HUES48 (cell line): ENCODE data around the gene SMTNL2.

ENCODE experiments used
- H3K27ac ChIP-seq: one replicate; pipeline ENCODE4 v1.7.0; 2013; ENCODE audit warnings: low read depth, low read length, inconsistent platforms
- H3K27me3 ChIP-seq: 2 replicates; pipeline ENCODE4 v1.6.1; 2013; ENCODE audit warnings: mild to moderate bottlenecking, low read length; ENCODE audit not compliant: control insufficient read depth, insufficient read depth
- H3K36me3 ChIP-seq: 2 replicates; pipeline ENCODE4 v1.6.1; 2013; ENCODE audit warnings: low read length; ENCODE audit not compliant: control insufficient read depth, insufficient read depth
- H3K4me1 ChIP-seq: 2 replicates; pipeline ENCODE4 v1.6.1; 2013; ENCODE audit warnings: mild to moderate bottlenecking, low read length; ENCODE audit not compliant: control insufficient read depth, insufficient read depth
- H3K4me3 ChIP-seq: 2 replicates; pipeline ENCODE4 v1.5.1; 2013; ENCODE audit warnings: mild to moderate bottlenecking, low read depth, low read length
- H3K9ac ChIP-seq: 2 replicates; pipeline ENCODE4 v1.6.1; 2013; ENCODE audit warnings: mild to moderate bottlenecking, low read depth, low read length, moderate library complexity
- H3K9me3 ChIP-seq: 2 replicates; pipeline ENCODE4 v1.6.1; 2013; ENCODE audit warnings: low read length; ENCODE audit not compliant: control insufficient read depth, insufficient read depth

Gene SMTNL2

DNA sequence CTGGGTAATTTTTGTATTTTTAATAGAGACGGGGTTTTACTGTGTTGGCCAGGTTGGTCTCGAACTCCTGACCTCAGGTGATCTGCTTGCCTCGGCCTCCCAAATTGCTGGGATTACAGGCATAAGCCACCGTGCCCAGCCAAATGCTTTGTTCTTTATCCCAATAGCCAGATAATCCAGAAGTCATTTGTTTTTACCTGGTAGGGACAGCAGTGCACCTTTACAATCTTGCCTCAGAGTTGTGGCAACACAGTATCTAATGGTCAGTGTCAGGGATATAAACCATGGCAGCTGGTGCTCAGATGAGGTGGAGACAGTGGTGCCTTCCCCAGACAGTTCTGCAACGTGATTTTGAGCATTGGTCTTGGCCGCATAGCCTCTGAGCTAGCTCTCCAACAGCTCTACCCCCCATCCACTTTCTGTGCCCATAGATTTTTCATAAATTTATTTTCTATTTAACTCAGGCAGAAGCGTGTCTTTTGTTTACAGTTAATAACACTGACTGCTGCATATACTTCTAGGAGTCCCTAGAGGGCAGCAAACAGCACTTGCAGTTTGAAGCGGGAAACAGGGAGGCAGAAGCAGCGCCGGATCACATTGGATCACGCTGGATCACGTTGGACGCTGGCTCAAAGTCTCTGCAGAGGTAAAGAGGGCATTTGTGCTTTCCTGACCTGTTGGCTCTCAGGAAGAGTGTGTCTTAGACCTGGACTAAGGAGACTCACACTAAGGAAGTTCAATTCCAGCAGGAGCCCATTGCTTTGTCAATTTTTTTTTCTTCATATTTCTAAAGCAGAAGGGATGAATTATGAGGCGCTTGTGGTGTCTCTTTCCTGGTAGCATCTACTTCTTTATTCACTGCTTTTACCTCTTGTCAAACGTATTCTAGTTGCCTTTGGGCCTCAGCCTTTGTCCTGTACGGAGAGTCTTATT lies 18.9 kb upstream of the SMTNL2 start:
- no peaks in the 10 kb centered on the region for H3K9me3 ChIP-seq
- H3K4me1 ChIP-seq: 0 out of 2 replicates have a peak, but pooled peaks cover 3% of the 10 kb centered on the region
- H3K4me3 ChIP-seq: no peak overlapping the region
- H3K9ac ChIP-seq: no peak overlapping the region
- H3K36me3 ChIP-seq: no peaks in the 10 kb centered on the region
- no peaks in the 10 kb centered on the region for H3K27me3 ChIP-seq
- no peak overlapping the region for H3K27ac ChIP-seq

GRCh38 chr17:4566785-4567184 lies 17.5 kb upstream of the SMTNL2 start:
- H3K27me3 ChIP-seq: no peaks in the 10 kb centered on the region; the same call in 1 of the 2 replicates
- no peak overlapping the region for H3K9ac ChIP-seq
- no peaks in the 10 kb centered on the region for H3K36me3 ChIP-seq
- H3K4me3 ChIP-seq: no peak overlapping the region
- H3K4me1 ChIP-seq: 0 out of 2 replicates have a peak, but pooled peaks cover 3% of the 10 kb centered on the region
- no peak overlapping the region for H3K27ac ChIP-seq
- H3K9me3 ChIP-seq: no peaks in the 10 kb centered on the region

- Histone ChIP-seq H3K4me3 (no peak overlapping the region), H3K36me3 (no peaks in the 10 kb centered on the region), H3K27me3 (no peaks in the 10 kb centered on the region; the same call in 1 of the 2 replicates), H3K4me1 (0 out of 2 replicates have a peak, but pooled peaks cover 3% of the 10 kb centered on the region), H3K27ac (no peak overlapping the region), H3K9me3 (no peaks in the 10 kb centered on the region), H3K9ac (no peak overlapping the region)
These were observed 14.7 kb upstream of the SMTNL2 start for GRCh38 chr17:4569591-4569990.

DNA sequence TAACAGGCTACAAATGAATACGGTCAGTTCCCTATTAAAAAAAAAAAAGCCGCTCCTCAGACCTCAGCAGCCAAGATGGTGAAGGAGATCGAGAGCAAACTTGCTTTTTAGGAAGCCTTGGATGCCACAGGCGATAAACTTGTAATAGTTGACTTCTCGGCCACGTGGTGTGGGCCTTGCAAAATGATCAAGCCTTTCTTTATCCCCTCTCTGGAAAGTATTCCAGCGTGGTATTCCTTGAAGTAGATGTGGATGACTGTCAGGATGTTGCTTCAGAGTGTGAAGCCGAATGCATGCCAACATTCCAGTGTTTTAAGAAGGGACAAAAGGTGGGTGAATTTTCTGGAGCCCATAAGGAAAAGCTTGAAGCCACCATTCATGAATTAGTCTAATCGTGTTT lies 12.2 kb upstream of the SMTNL2 start:
- no peaks in the 10 kb centered on the region; the same call in 1 of the 2 replicates for H3K27me3 ChIP-seq
- H3K4me1 ChIP-seq: peaks cover 19% of the 10 kb centered on the region
- no peaks in the 10 kb centered on the region for H3K36me3 ChIP-seq
- H3K4me3 ChIP-seq: no peak overlapping the region
- H3K9me3 ChIP-seq: no peaks in the 10 kb centered on the region
- H3K9ac ChIP-seq: no peak overlapping the region
- H3K27ac ChIP-seq: no peak overlapping the region

DNA sequence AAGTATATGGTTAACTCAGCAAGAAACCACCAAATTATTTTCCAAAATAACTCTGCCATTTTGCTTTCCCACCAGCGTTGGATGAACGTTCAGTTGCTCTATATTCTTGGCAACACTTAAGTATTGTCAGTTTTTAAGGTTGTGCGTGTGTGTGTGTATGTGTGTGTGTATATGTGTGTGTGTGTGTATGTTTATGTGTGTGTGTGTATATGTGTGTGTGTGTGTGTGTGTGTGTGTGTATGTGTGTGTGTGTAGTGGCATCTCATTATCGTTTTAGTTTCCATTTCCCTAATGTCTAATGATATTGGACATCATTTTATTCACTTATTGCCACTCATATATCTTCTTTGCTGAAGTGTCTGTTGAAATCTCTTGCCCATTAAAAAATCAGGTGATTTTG lies 11.2 kb upstream of the SMTNL2 start:
- Histone ChIP-seq H3K9me3 (no peaks in the 10 kb centered on the region), H3K27ac (no peak overlapping the region), H3K4me1 (peaks cover 24% of the 10 kb centered on the region), H3K27me3 (no peaks in the 10 kb centered on the region; the same call in 1 of the 2 replicates), H3K4me3 (no peak overlapping the region), H3K9ac (no peak overlapping the region), H3K36me3 (no peaks in the 10 kb centered on the region)

- Histone ChIP-seq H3K27ac (no peak overlapping the region), H3K27me3 (no peaks in the 10 kb centered on the region; the same call in 1 of the 2 replicates), H3K9me3 (no peaks in the 10 kb centered on the region), H3K36me3 (no peaks in the 10 kb centered on the region), H3K4me3 (no peak overlapping the region), H3K4me1 (peaks cover 22% of the 10 kb centered on the region), H3K9ac (no peak overlapping the region)
These were observed 10.7 kb upstream of the SMTNL2 start for GRCh38 chr17:4573669-4574068.

GRCh38 chr17:4574448-4575045 lies 9.8 kb upstream of the SMTNL2 start:
- H3K27ac ChIP-seq: no peak overlapping the region
- no peak overlapping the region for H3K4me3 ChIP-seq
- no peaks in the 10 kb centered on the region for H3K36me3 ChIP-seq
- H3K4me1 ChIP-seq: peaks cover 21% of the 10 kb centered on the region
- no peaks in the 10 kb centered on the region; the same call in 1 of the 2 replicates for H3K27me3 ChIP-seq
- no peak overlapping the region for H3K9ac ChIP-seq
- H3K9me3 ChIP-seq: no peaks in the 10 kb centered on the region

GRCh38 chr17:4576161-4576558 lies 8.2 kb upstream of the SMTNL2 start:
- H3K27me3 ChIP-seq: no peaks in the 10 kb centered on the region; the same call in 1 of the 2 replicates
- no peak overlapping the region for H3K9ac ChIP-seq
- H3K36me3 ChIP-seq: no peaks in the 10 kb centered on the region
- H3K4me3 ChIP-seq: no peak overlapping the region
- peaks cover 21% of the 10 kb centered on the region for H3K4me1 ChIP-seq
- H3K27ac ChIP-seq: no peak overlapping the region
- no peaks in the 10 kb centered on the region for H3K9me3 ChIP-seq

DNA sequence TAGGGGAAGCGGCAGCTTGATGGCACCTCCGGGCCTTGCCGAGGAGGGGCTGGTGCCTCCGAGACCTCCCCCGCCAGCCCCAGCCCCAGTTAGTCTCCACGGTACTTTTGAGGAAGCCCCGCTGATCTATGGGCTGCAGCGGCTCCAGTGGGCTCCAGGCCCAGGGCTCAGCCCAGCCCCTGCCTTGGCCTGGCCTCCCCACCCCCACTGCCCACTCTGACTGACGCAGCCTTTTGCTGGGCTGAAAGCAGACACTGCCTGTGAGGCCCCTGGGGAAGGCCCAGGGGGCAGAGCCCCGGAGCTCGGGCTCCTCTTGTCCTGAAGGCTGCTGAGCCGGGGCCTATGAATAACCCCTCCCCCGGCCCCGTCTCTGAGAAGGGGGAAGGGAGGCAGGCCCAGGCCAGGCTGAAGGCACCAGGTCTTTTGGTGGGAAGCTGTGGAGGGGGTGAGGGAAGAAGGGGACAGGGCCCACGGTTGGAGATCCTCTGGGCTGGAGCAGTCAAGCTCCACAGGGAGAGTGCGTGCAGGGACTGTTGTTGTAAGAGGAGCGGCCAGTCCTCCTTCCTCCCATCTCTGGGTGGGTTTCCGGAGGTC lies 7.5 kb upstream of the SMTNL2 start:
- H3K36me3 ChIP-seq: no peaks in the 10 kb centered on the region
- no peak overlapping the region for H3K4me3 ChIP-seq
- peaks cover 21% of the 10 kb centered on the region for H3K4me1 ChIP-seq
- H3K27ac ChIP-seq: no peak overlapping the region
- H3K9me3 ChIP-seq: no peaks in the 10 kb centered on the region
- H3K27me3 ChIP-seq: no peaks in the 10 kb centered on the region
- H3K9ac ChIP-seq: no peak overlapping the region

DNA sequence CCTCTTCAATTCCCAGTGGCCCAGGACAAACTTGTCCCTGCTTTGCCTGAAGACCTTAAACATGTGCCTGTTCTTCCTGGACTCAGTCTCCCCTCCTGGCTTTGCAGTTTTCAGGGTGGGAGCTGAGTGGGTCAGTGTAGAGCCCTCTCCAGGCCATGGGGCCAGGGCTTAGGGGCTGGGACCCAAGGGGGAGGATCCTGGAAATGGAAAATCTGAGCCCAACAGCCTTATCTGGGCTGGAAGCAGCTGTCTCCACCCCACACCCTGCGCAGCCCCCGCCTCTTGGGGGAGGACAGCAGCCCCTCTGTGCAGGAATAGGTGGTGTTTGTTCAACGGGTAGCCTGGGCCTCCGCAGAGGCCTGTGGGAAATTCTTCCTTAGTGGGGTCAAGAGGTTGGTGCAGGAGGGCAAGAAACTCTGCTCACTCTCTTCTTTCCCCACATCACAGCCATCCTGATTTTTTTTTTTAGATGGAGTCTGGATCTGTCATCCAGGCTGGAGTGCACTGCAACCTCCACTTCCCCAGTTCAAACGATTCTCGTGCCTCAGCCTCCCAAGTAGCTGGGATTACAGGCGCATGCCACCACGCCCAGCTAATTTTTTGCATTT lies 6.8 kb upstream of the SMTNL2 start:
- Histone ChIP-seq H3K36me3 (no peaks in the 10 kb centered on the region), H3K4me1 (peaks cover 25% of the 10 kb centered on the region), H3K9ac (no peak overlapping the region), H3K4me3 (no peak overlapping the region), H3K9me3 (no peaks in the 10 kb centered on the region), H3K27me3 (peaks cover 5% of the 10 kb centered on the region), H3K27ac (no peak overlapping the region)
